Stimulated activated naive CD8-positive, alpha-beta T cell treated with anti-CD3 and anti-CD28 coated beads, Interleukin-15, Interleukin-2, amounts not matched to agents 100 ng/mL and 50 ng/mL, for 24 hours (primary cell): Measurements from ENCODE around the gene POMGNT2.

Source experiments
- H3K27ac Mint-ChIP-seq: one replicate; pipeline ENCODE4 v1.8.0; 2021; ENCODE audit warnings: mild to moderate bottlenecking, mixed read lengths
- H3K27me3 Mint-ChIP-seq: one replicate; pipeline ENCODE4 v1.8.0; 2021; ENCODE audit warnings: mixed read lengths
- H3K36me3 Mint-ChIP-seq: one replicate; pipeline ENCODE4 v1.8.0; 2021; ENCODE audit warnings: low read depth, mixed read lengths
- H3K4me1 Mint-ChIP-seq: one replicate; pipeline ENCODE4 v1.8.0; 2021; ENCODE audit warnings: low read depth, mixed read lengths
- H3K4me3 Mint-ChIP-seq: one replicate; pipeline ENCODE4 v1.8.0; 2021; ENCODE audit warnings: mild to moderate bottlenecking, mixed read lengths
- H3K9me3 Mint-ChIP-seq: one replicate; pipeline ENCODE4 v1.8.0; 2021; ENCODE audit warnings: mixed read lengths

POMGNT2 gene

DNA sequence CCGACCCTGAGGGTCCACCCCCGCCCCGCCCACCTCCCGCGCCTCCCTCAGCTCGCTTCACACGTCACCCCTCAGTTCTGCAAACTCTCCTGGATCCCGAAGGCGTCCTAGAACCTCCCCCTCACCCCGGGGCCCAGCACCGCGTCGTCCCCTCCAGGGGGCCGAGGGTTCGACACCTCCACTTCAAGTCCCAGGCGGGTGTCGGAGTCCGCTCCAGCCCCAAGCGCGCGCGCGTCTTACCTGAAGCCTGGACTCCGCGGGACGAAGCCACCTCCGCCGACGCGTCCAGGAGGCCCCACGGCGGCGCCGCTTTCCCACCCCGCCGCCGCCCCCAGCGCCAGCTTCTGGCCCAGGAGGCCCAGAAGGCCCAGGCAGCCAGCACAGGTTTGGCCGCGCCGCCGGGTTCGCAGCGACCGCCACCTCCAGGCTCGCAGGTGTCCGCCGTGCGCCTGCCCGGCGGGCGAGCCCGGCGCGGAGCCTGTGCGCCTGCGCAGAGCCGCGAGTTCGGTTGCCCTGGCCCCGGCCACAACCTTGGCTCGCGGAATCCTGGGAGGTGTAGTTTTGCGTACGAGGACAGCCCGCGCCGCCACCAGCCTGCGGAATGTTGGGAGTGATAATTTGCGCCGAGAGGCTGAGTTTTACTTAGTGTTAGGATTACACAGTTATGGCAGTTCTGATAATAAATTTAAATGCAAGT, at the start of gene POMGNT2:
TSS of gene POMGNT2 (minus strand) at position 484 of the 697 bp plus-strand sequence. CDS start 24,648 bp downstream, outside the sequence.
- Mint-ChIP-seq H3K27ac (peak within 1 kb of the TSS; percentile 63), H3K4me1 (peaks cover 22% of the 10 kb centered on the region), H3K36me3 (no peaks in the 10 kb centered on the region), H3K9me3 (no peaks in the 10 kb centered on the region), H3K4me3 (peak within 1 kb of the TSS; percentile 82), H3K27me3 (no peaks in the 10 kb centered on the region)

DNA sequence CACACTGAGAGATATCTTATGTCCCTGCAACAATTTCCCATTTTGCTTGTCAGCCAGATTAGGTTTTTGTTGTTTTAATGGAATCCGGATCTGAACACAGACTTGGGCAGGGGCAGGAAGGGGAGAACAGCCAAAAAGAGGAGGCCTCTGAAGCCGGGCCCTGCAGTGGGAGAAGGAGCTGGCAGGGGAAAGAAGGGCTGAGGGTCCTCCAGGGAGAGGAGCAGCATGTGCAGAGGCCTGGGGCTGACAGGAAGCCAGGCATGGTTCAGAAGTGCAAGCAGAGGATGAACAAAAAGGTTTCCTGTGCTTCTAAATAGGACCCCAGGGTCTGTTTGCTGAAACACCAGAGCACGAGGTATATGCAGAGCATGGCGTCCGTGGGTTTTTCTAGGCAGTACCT, 49.1 kb upstream of the POMGNT2 start:
- Mint-ChIP-seq H3K27ac (no peak overlapping the region), H3K27me3 (no peaks in the 10 kb centered on the region)

DNA sequence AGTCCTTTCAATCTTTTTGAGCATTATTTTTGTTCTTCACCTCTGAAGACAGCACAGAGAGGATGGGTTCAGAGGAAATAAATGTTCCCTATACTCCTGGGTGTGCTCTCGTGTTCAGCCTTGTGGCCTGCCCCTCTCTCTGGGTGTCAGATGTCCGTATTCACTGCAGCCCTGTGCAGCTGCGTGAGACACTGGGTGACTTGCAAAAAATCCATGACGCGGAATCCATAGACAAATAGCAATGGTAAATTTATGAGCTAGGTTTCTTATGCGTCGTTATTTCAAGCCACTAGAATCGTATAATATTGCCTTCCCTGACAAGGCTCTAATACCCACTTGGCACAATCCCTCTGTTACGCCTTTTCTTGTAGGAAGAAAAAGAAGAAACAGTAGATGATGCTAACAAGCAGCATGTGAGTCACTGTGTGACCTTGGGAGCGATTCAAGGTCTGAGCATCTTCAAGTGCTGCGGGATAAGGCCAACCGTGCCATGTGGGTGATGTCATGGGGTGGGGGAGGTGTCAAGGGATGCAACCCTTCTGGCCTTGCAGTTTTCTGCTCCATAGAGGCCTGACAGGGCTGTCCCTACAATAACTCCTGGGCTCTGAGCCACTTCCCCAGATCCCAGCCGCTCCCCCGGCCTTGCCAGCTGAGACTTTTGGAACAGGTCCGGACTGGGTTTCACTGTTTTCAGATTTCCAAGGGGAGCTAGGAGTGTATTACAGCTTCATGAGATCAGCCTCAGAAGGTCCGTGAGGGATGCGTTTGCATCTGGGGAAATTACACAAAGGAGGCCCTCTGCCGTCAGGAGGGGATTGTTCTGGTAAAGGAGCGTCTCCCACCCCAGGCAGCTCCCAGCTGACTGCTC, 47.6 kb upstream of the POMGNT2 start:
- no peak overlapping the region for H3K4me3 Mint-ChIP-seq
- H3K4me1 Mint-ChIP-seq: peaks cover 9% of the 10 kb centered on the region
- H3K9me3 Mint-ChIP-seq: peaks cover 4% of the 10 kb centered on the region
- H3K36me3 Mint-ChIP-seq: no peaks in the 10 kb centered on the region
- H3K27ac Mint-ChIP-seq: no peak overlapping the region
- H3K27me3 Mint-ChIP-seq: no peaks in the 10 kb centered on the region

More for the DNA sequence above, 49.1 kb upstream of the POMGNT2 start:
- Mint-ChIP-seq H3K4me3 (no peak overlapping the region), H3K36me3 (no peaks in the 10 kb centered on the region), H3K9me3 (no peaks in the 10 kb centered on the region), H3K4me1 (peaks cover 9% of the 10 kb centered on the region)

DNA sequence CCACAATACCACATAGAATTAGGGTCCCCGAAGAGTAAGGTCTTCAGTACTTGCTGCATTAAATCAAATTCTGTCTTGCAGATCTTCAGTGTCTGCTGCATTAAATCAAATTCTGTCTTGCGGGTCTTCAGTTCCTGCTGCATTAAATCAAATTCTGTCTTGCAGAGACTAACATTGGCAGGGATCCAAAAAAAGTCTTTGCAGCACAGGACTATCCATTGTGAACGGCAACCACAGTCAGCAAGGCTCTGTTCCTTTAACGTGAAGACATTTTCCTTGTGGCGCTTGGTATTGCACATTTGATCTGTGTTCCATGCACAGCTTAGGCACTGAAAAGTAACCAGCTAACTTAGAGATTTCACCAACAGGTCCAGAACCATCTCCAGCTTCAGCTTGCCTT, 46.8 kb upstream of the POMGNT2 start:
- H3K36me3 Mint-ChIP-seq: no peaks in the 10 kb centered on the region
- H3K4me1 Mint-ChIP-seq: peaks cover 9% of the 10 kb centered on the region
- no peak overlapping the region for H3K4me3 Mint-ChIP-seq
- peaks cover 4% of the 10 kb centered on the region for H3K9me3 Mint-ChIP-seq
- no peak overlapping the region for H3K27ac Mint-ChIP-seq
- no peaks in the 10 kb centered on the region for H3K27me3 Mint-ChIP-seq

DNA sequence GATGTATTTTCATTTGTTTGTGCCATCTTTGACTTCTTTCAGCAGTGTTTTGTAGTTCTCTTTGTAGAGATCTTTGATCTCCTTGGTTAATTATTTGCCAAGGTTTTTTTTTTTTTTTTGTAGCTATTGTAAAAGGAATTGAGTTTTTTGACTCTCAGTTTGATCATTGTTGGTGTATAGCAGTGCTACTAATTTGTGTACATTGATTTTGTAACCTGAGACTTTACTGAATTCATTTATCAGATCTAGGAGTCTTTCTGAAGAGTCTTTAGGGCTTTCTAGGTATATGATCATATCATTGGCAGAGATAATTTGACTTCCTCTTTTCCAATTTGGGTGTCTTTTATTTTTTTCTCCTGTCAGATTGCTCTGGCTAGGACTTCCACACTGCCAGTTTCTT, 42.2 kb upstream of the POMGNT2 start:
- Mint-ChIP-seq H3K9me3 (peaks cover 4% of the 10 kb centered on the region), H3K27ac (no peak overlapping the region), H3K4me1 (no peaks in the 10 kb centered on the region), H3K4me3 (no peak overlapping the region), H3K27me3 (no peaks in the 10 kb centered on the region), H3K36me3 (no peaks in the 10 kb centered on the region)

DNA sequence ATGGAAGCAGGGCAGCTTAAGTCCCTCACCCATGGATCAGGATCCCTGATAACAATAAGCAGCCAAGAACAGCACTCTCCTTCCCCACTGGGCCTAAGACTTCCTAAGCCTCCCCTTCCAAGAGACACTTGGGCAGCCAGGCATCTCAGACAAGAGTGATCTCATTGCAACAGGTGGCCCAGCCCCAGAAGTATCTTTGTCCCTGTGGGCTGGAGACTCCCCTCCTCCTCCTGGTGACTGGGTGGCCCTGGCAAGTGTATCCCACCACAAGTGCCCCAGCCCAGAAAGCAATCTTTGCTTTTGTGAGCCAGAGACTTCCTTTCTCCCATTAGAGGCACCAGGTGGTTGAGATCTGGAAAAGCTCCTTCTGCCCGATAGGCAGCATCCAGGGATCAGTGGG, 40.7 kb upstream of the POMGNT2 start:
- Mint-ChIP-seq H3K36me3 (no peaks in the 10 kb centered on the region), H3K27me3 (no peaks in the 10 kb centered on the region), H3K4me1 (no peaks in the 10 kb centered on the region), H3K27ac (no peak overlapping the region), H3K9me3 (peaks cover 4% of the 10 kb centered on the region), H3K4me3 (no peak overlapping the region)

DNA sequence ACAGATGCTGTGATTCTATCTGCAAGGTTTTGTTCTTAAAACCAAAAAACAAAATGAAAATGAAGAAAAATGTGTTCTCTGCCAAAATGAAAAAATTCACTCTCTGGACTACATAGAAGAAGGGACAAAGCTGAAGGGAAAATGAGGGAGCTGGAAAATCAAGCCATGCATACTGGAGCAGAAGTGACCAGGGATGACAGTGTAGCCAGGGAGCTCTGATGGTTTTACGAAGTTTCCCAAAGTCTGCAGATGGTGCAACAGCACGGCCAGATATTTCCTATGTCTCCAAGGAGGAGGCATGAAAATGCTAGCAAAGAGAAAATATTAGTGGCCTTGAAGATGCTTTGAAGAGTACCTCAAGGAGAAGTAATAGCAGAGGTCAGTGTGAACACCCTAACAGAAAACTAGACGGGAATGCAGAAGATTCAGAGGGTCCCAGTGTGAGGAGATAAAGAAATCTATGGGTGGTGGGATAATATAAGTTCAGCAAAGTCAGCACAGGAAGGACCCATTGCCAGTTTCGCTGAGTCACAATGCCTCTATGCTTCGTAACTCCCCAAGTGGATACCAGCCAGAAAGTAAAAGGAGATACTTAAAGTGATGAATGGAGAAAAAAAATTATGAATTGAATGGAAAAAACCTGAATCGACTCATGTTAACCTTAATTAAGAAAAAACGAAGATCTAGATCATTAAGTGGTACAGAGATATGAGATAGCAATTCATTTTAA, 39.0 kb upstream of the POMGNT2 start:
- Mint-ChIP-seq H3K36me3 (no peaks in the 10 kb centered on the region), H3K27me3 (no peaks in the 10 kb centered on the region), H3K4me1 (no peaks in the 10 kb centered on the region), H3K27ac (no peak overlapping the region), H3K4me3 (no peak overlapping the region), H3K9me3 (peaks cover 4% of the 10 kb centered on the region)

DNA sequence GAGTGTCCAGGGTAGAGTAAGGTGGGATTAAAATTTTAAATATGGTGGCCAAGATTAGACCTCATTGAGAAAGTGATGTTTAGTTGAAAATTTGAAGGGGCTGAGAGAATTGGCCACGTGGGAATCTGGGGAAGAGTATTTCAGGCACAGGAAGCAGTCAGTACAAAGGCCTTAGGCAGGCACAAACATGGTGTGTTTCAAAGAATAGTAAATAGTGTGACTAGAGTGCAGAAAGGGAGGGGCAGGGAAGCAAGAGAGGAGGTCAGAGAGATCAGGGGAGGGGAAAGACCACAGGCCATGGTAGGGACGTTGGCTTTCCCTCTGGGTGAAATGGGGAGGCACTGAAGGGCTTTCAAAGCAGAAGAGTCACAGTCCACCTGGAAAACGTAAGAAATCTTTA, 36.6 kb upstream of the POMGNT2 start:
- H3K4me3 Mint-ChIP-seq: no peak overlapping the region
- no peaks in the 10 kb centered on the region for H3K4me1 Mint-ChIP-seq
- H3K27me3 Mint-ChIP-seq: no peaks in the 10 kb centered on the region
- H3K36me3 Mint-ChIP-seq: no peaks in the 10 kb centered on the region
- no peak overlapping the region for H3K27ac Mint-ChIP-seq
- no peaks in the 10 kb centered on the region for H3K9me3 Mint-ChIP-seq

DNA sequence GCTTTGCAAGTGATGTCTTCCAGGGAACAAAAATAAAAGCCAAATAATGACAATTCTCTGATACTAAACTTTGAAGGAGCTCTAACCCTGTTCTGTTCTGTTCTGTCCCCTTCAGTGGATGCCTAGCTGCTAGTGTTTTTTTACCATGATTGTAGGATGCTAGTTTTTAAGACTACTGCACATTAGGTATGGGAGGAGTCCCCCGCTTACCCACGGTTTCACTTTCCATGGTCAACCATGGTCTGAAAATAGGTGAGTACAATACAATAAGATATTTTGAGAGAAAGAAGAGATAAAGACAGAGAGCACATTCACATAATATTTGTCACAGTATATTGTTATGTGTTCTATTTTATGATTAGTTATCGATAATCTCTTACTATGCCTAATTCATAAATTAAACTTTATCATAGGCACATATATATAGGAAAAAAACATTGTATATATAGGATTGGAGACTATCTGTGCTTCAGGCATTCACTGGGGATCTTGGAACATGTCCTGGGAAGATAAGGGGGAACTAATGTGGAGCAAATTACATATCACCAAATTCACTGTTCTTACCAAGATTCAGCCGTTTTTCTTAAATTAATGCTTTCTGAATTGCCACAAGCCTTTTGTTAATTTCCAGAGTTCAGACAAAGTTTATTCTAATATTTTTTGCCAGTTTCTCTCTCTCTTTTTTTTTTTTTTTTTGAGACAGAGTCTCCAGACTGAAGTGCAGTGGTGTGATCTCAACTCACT, 32.8 kb upstream of the POMGNT2 start:
- H3K27me3 Mint-ChIP-seq: no peaks in the 10 kb centered on the region
- H3K27ac Mint-ChIP-seq: no peak overlapping the region
- H3K36me3 Mint-ChIP-seq: no peaks in the 10 kb centered on the region
- H3K4me3 Mint-ChIP-seq: no peak overlapping the region
- no peaks in the 10 kb centered on the region for H3K4me1 Mint-ChIP-seq
- H3K9me3 Mint-ChIP-seq: peaks cover 6% of the 10 kb centered on the region

DNA sequence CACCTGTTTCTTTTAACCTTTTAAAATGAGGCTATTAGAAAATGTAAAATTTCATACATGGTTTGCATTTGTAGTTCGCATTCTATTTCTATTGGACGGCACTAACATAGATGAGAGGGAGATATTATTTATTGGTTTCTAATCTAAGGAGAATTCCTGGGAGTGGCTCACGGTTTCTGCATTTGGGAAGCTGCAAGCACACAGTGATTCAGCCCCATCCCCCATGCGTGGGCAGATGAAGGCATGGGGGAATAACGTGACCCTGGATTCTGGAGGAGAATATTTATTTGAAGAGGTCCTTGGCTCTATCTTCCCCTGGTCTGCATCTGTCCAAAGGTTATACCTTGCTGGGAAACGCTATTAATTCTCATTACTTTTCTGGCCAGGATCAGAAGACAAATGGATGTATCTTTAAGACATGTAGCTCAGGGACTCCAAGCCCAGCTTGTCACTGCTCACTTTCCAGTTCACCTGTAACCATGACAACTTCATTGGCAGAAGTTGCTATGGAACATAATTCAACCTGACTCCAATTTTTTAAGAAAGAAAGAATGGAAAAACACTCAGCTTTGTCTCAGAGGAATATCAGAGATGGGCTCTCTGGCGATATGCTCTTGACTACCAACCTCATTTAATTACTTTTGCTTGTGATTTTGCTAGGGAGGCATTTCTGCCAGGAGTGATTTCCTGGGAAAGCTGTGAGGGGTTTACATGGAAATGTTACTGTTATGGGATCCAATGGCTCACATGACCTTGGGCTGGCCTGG, 27.2 kb upstream of the POMGNT2 start:
- no peak overlapping the region for H3K4me3 Mint-ChIP-seq
- H3K4me1 Mint-ChIP-seq: no peaks in the 10 kb centered on the region
- no peaks in the 10 kb centered on the region for H3K36me3 Mint-ChIP-seq
- H3K27ac Mint-ChIP-seq: no peak overlapping the region
- no peaks in the 10 kb centered on the region for H3K27me3 Mint-ChIP-seq
- H3K9me3 Mint-ChIP-seq: peaks cover 6% of the 10 kb centered on the region

DNA sequence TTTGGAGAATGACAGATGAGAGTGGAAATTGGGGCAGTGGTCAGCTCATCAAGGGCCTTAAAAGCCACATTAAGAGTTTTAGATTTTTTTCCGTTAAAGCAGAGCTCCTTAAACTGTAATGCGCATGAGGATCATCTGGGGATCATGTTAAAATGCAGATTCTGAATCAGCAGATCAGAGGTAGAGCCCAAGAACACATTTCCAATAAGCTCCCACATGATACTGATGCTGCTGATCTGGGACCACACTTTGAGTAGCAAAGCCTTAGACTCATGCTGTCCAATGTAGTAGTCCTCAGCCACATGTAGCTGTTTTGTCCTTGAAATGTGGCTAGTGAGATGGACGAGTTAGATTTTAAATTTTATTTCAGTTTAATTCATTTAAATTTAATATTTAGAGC, 26.3 kb upstream of the POMGNT2 start:
- Mint-ChIP-seq H3K4me3 (no peak overlapping the region), H3K27ac (no peak overlapping the region), H3K4me1 (no peaks in the 10 kb centered on the region), H3K9me3 (peaks cover 6% of the 10 kb centered on the region), H3K27me3 (no peaks in the 10 kb centered on the region), H3K36me3 (no peaks in the 10 kb centered on the region)

DNA sequence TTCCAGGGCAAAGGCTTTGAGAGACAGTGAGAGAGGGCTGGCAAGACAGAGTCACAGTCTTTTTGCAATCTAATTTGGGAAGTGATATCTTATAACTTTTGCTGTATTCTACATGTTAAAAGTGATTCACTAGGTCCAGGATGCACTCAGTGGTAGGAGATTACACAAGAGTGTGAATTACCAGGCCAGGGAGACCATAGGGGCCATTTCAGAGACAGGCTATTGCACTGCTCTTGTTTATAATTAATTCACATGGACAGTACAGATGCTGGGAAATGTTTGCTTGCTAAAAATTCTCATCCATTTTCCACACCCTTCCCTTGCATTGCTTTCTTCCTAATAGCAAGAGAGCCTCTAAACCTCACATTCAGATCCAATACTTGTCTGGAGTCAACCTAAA, 22.6 kb upstream of the POMGNT2 start:
- no peaks in the 10 kb centered on the region for H3K36me3 Mint-ChIP-seq
- H3K4me3 Mint-ChIP-seq: no peak overlapping the region
- H3K4me1 Mint-ChIP-seq: no peaks in the 10 kb centered on the region
- H3K9me3 Mint-ChIP-seq: peaks cover 6% of the 10 kb centered on the region
- H3K27ac Mint-ChIP-seq: no peak overlapping the region
- no peaks in the 10 kb centered on the region for H3K27me3 Mint-ChIP-seq

DNA sequence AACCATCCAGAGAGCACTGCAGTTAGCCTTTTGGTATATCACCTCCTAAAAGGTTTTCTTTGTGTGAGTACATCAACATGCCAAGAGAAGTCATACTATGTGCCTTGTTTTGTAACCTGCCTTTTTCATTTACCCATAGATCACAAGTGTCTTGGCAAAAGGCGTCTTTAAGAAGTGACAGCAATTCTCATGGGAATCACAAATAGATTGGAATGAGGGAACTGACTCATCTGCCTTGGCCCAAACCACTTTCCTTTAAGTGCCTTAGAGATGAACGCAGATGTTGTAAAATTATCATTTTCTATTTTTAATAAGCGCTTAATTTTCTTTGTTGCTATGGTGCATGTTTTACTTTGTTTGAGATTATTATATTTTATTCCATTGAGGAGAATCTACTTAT, 20.7 kb upstream of the POMGNT2 start:
- H3K4me3 Mint-ChIP-seq: no peak overlapping the region
- H3K4me1 Mint-ChIP-seq: no peaks in the 10 kb centered on the region
- no peaks in the 10 kb centered on the region for H3K27me3 Mint-ChIP-seq
- no peaks in the 10 kb centered on the region for H3K36me3 Mint-ChIP-seq
- H3K9me3 Mint-ChIP-seq: peaks cover 10% of the 10 kb centered on the region
- no peak overlapping the region for H3K27ac Mint-ChIP-seq

DNA sequence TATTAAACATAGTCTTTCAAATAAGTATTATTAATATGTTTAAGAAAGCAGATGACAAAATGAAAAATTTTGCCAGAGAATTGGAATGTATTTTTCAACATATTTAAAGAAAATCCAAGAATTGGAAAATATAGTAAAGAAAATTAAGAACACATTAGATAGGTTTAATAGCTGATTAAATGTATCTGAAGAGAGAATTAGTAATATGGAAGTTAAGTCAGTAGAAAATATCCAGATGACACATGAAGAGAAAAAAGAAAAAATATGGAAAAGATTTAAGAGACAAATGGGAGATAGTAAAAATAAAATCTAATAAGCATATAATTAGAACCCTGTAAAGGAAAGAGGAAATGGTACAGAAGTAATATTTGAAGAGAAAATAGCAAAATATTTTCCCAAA, 18.0 kb upstream of the POMGNT2 start:
- H3K4me1 Mint-ChIP-seq: no peaks in the 10 kb centered on the region
- no peak overlapping the region for H3K27ac Mint-ChIP-seq
- no peaks in the 10 kb centered on the region for H3K36me3 Mint-ChIP-seq
- H3K9me3 Mint-ChIP-seq: peaks cover 10% of the 10 kb centered on the region
- no peak overlapping the region for H3K4me3 Mint-ChIP-seq
- H3K27me3 Mint-ChIP-seq: no peaks in the 10 kb centered on the region
